GM23338 (cell line): ENCODE results near the gene ATXN7L1.

Experiments
- CREB1 ChIP-seq: fragments of 250-450 bp; sonication (Bioruptor Pico); IDR thresholded peaks from 2 replicates; pipeline ENCODE4 v1.5.0; 2020; ENCODE audit warnings: low read depth, mild to moderate bottlenecking, moderate library complexity
- EZH2 ChIP-seq: fragments of 200-600 bp; sonication (generic); IDR thresholded peaks from one replicate; pipeline ENCODE4 v1.8.0; 2017; ENCODE audit warnings: antibody characterized with exemption, mild to moderate bottlenecking, low read depth; ENCODE audit not compliant: unreplicated experiment
- EZH2phosphoT487 ChIP-seq: fragments of 200-600 bp; sonication (generic); IDR thresholded peaks from one replicate; pipeline ENCODE4 v1.8.1; 2018; ENCODE audit warnings: antibody characterized with exemption; ENCODE audit not compliant: unreplicated experiment
- POLR2AphosphoS5 ChIP-seq: IDR thresholded peaks from 2 replicates; pipeline ENCODE4 v1.6.1; 2016; ENCODE audit warnings: antibody characterized with exemption, low read depth
- REST ChIP-seq: IDR thresholded peaks from one replicate; pipeline ENCODE4 v1.6.1; 2018; ENCODE audit warnings: antibody characterized with exemption; ENCODE audit not compliant: unreplicated experiment
- ZNF114 ChIP-seq: fragments of 250-450 bp; sonication (Bioruptor Pico); IDR thresholded peaks from 2 replicates; pipeline ENCODE4 v1.5.0; 2020; ENCODE audit warnings: mild to moderate bottlenecking, moderate library complexity
- ZNF331 ChIP-seq: fragments of 250-450 bp; sonication (Bioruptor Pico); IDR thresholded peaks from 2 replicates; pipeline ENCODE4 v1.5.0; 2020; ENCODE audit warnings: low read depth, mild to moderate bottlenecking, moderate library complexity
- ZNF462 ChIP-seq: fragments of 250-450 bp; sonication (Bioruptor Pico); IDR thresholded peaks from 2 replicates; pipeline ENCODE4 v1.5.0; 2020; ENCODE audit warnings: mild to moderate bottlenecking, moderate library complexity
- TF ChIP-seq, protein P1 (sequence below), 2 experiments: fragments of 200-600 bp in 1 of 2; sonication (generic) in 1 of 2; conservative IDR thresholded peaks; 2 replicates each; pipeline versions ENCODE4 v1.5.1 to v1.6.1; 2016 to 2017; ENCODE audit warnings: antibody characterized with exemption in 2 of 2, low read depth in 2 of 2, mild to moderate bottlenecking in 2 of 2, moderate library complexity in 1 of 2

DNA sequence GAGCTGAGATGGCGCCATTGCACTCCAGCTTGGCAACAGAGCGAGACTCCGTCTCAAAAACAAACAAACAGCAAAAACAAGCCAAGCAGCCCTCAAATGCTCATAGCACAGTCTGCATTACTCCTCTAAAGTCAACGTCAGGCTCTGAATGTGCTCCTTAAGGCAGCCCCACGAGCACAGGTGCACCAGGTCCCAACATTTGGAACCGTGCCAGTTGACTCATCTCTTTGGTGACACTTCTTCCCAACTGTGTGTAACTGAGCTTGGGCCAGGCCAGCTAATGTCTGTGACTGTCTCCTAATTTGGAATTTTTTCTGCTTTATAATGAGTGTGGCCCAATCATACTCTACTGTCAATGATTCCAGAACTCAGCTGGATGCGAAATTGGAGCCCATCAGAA lies 228.8 kb downstream of the ATXN7L1 start:
- TF ChIP-seq, protein P1, sequence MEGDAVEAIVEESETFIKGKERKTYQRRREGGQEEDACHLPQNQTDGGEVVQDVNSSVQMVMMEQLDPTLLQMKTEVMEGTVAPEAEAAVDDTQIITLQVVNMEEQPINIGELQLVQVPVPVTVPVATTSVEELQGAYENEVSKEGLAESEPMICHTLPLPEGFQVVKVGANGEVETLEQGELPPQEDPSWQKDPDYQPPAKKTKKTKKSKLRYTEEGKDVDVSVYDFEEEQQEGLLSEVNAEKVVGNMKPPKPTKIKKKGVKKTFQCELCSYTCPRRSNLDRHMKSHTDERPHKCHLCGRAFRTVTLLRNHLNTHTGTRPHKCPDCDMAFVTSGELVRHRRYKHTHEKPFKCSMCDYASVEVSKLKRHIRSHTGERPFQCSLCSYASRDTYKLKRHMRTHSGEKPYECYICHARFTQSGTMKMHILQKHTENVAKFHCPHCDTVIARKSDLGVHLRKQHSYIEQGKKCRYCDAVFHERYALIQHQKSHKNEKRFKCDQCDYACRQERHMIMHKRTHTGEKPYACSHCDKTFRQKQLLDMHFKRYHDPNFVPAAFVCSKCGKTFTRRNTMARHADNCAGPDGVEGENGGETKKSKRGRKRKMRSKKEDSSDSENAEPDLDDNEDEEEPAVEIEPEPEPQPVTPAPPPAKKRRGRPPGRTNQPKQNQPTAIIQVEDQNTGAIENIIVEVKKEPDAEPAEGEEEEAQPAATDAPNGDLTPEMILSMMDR (conservative IDR thresholded peaks at IDR 0.05; ENCODE audit: low read depth in 2 of 2), result no peak
- no peak for TF ChIP-seq EZH2phosphoT487
- TF ChIP-seq CREB1 (CRISPR knock-in tag), result no peak
- no peak for TF ChIP-seq ZNF331 (CRISPR knock-in tag)
- no peak for TF ChIP-seq EZH2
- TF ChIP-seq POLR2AphosphoS5, result no peak
- no peak for TF ChIP-seq REST
- no peak for TF ChIP-seq ZNF462
- no peak for TF ChIP-seq ZNF114 (CRISPR knock-in tag)
